Amniotic stem cell (primary cell): Measurements from ENCODE around the gene DIP2C.
"Not testable (repeated sequence)": the region's sequence is repeated elsewhere in the genome, so short reads cannot be mapped to it uniquely, and the experiment has no call there.

Source experiments
- DNase-seq: peaks from one replicate; lab custom pipeline; 2025; lab: John Stamatoyannopoulos, UW

Gene DIP2C

GRCh38 chr10:517872-518475 is 171.5 kb downstream of the DIP2C start:
- DNase-seq: no peak

DNA sequence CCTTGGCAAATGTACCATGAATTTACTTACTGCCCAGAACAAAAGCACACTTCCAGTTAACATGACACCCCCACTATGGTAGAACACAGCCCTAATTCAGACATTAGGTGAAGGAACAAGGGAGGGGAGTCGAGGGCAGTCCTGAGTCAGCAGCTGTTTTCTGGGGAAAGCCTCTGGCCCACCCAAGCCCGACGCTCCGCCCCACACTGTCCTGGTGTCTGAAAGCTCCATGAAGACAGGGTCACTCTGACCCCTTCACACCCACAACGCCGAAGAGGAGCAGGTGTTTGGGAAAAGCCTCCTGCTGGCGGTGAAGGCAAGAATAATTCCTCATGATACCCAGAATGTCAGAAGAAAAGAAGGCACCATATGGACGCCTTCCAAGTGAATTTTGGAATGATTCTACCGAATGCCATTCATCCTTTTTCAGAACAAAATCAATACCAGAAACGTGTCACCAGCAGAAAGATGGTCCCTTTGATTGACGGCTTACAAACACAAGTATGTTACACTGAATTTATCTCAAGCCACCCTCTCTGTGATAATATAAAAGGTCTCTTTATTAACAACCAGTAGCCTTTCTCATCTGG is 172.1 kb downstream of the DIP2C start:
- DNase-seq: no peak

DNA sequence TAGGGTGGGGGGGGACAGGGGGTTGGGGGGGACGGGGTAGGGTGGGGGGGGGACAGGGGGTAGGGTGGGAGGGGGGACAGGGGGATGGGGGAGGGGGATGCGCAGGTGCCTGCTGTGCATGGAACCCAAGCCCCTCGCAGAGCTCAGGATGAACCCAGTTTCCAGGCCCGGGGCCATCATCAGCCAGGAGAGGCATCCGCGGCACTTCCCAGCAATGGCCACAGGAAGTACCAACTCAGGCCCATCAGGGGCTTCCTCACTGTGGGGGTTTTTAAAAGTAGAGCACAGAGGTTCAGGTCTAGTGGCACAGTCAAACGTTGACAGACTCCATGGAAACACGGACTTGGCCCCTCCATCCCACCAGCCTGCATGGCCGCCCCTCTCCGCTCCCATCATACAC is 172.7 kb downstream of the DIP2C start:
- DNase-seq: peak; percentile 45

- DNase-seq: no peak
These were observed 173.8 kb downstream of the DIP2C start for GRCh38 chr10:515674-516073.

DNA sequence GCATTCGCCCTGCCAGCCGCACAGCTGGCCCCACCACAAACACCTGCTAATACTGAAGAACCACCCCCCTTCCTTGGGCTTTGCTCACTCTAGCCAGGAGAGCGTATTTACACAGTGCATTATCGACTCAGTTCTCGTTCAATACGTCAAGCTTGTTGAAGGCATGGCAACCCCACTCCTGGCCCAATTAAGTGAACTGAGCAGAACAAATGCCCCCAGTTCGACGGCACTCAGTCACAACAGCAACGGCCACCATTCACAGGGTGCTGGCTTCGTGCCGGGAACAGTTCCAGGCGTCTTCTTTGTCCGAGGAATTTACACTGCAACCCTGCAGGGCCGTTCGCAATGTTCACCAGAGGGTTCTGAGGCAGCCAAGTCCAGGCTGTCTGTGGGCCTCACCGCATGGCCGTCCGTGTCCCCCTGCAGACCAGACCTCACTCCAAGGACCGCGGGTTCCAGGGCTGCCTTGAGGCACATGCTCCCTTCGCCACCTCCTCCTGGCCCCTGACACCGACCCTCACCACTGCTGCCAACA is 175.3 kb downstream of the DIP2C start:
- DNase-seq: no peak

DNA sequence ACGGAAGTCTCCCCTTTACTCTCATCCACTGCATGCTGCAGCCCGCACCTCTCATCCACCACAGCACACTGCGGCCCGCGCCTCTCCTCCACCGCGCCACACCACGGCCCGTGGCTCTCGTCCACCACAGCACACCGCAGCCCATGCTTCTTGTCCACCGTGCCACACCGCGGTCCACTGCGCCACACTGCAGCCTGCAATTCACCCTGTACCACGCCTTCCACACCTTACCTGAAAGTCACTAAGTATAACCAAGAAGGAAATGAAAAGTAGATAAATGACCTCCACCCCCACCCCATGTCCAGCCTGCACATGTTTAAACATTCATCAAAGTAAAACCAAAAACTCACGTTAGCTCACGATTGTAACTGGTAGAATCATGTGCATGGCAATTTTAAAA is 176.1 kb downstream of the DIP2C start:
- no peak for DNase-seq

GRCh38 chr10:512661-513060 is 176.8 kb downstream of the DIP2C start:
- not testable (repeated sequence) for DNase-seq

GRCh38 chr10:511849-512191 is 177.6 kb downstream of the DIP2C start:
- no peak for DNase-seq

- peak; percentile 85 for DNase-seq
These were observed 178.2 kb downstream of the DIP2C start for GRCh38 chr10:511101-511848.

GRCh38 chr10:510415-510881 is 179.0 kb downstream of the DIP2C start:
- no peak for DNase-seq

DNA sequence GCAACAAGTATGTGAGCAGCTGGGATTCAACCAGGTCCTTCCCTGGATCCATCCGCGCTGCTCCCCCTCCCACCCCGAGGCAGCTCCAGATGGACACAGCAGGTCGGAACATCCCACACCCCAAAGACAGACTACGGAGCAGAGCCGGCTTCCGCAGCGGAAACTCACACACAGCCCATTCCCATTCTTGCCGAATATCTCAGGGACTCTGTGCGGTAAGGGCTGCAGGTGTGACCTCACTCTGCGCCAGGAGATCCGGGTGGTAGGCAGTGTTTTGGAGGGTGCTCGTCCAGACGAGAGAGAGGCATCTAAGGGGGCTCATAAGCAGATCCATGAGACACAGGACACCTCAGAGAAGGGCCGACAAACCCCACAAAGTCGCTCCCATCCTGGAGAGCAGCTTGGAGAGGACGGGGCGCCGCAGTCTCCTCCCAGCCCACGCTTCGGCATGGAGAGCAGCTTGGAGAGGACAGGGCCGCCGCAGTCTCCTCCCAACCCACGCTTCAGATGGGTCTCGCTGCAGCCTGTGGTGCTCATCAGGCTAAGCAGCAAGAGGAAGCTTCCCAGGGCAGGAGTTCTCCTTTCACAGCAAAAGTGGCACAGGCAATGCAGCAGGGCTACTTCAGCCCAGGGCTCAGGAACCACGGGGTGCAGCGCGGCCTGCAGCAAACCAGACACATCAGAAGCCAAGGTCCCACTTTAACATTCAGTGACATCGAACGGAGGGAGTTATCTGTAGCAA is 179.9 kb downstream of the DIP2C start:
- DNase-seq: no peak

- no peak for DNase-seq
These were observed 180.7 kb downstream of the DIP2C start for GRCh38 chr10:508726-509125.

- no peak for DNase-seq
These were observed 181.5 kb downstream of the DIP2C start for GRCh38 chr10:507908-508444.

GRCh38 chr10:507355-507699 is 182.1 kb downstream of the DIP2C start:
- no peak for DNase-seq

DNA sequence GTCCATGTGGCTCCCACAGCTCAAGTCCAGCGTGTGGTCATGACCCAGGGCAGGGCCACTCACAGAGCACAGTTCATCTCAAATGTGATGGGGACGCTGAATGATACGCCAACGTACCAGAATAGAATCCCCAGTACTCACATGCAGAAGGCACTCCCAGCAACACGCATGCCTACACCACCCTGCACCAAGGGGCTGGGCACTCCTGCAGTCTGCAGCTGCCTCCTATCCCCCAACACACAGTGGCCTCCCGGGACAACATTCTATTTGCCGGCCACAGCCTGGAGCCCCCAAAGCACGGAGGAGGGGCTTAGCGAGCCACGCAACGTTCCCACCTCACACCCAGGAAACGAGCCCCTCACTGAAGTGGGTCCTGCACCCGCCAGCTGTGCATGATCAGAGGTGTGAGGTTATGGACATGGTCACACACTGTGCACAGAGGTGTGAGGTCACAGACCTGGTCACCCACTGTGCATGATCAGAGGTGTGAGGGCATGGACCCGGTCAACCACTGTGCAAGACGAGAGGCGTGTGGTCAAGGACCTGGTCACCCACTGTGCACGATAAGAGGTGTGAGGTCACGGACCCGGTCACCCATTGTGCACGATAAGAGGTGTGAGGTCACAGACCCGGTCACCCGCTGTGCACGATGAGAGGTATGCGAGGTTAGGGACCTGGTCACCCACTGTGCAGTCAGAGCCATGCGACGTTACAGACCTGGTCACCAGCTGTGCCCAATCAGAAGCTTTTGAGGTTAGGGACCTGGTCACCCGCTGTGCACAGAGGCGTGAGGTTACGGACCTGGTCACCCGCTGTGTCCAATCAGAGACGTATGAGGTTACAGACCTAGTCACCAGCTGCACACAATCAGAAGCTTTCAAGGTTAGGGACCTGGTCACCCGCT is 182.8 kb downstream of the DIP2C start:
- DNase-seq: no peak

DNA sequence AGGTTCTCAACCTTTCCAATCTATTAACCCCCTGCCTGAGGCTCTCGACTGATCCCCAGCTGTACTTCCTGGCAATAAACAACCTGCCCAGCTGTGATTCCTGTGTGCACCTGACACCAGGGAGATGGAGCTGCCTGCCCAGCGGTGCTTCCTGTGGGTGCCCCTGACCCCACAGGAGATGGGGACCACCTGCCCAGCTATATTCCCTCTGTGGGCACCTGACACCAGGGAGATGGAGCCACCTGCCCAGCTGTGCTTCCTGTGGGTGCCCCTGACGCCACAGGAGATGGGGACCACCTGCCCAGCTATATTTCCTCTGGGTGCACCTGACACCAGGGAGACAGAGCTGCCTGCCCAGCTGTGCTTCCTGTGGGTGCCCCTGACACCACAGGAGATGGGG is 184.0 kb downstream of the DIP2C start:
- no peak for DNase-seq

- no peak for DNase-seq
These were observed 184.7 kb downstream of the DIP2C start for GRCh38 chr10:504806-505205.

DNA sequence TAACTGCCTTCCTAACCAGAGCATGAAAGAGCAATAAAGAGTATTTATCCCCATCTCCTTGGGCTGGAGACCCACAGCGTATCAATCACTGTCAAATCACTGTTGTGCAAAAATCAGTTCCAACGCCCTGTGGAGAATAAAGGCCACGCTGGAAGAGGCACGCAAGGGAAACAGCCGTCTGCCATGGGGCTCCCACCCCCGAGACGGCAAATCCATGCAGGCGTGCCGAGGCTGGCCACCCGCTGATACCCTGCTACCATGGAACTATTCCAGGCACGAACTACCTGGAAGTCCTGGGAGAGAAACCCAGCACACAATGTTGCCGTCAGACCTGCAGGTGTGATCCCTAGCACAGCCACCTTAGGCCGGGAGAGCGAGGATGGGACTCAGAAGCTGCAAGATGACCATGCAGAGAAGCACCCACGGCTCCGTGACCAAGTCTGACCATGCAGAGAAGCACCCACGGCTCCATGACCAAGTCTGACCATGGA is 185.3 kb downstream of the DIP2C start:
- no peak for DNase-seq

DNA sequence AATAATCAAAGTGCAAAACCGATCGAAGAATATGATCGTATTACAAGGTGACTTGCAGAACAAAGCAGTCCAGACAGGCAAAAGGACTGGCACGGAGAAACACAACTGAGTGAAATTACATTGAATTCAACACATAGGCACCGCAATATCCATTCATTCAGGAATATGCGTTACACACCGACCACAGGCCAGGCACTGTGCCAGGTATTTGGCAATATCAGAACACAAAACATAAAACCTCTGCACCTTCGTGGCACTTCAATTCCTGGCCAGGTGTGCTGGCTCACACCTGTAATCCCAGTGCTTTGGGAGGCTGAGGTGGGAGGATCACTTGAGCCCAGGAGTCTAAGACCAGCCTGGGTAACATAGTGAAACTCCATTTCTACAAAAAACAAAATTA is 187.9 kb downstream of the DIP2C start:
- no peak for DNase-seq

- no peak for DNase-seq
These were observed 188.6 kb downstream of the DIP2C start for GRCh38 chr10:500876-501275.

DNA sequence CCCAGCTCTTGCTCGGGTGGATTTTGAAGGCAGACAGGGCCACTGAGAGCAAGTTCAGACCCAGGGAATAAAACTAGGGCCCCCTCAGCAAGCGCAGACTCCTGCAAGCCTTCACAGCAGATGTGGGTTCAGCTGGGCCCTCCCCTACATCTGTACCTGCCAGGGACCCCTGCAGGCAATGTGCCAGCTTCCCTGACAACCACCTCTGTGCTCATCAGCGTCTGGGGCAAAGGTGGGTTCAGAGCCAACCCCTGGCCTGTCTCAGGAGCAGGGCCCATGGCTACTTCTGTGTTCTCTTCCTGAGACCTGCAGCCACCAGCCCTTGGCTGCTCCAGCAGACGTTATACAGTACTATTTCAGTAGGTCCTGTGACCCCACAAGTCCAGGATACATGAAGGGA is 189.5 kb downstream of the DIP2C start:
- no peak for DNase-seq
